H1 (cell line): ENCODE results near the gene CYP2C18. TPM values are rescaled to one million over a fixed set of nuclear protein-coding genes. Genes with fewer than 3 reads are reported as not detected.

Experiments
- CTCF ChIA-PET: fragments of 300-600 bp; sonication (Branson Sonifier 250); formaldehyde crosslinking; loops from one replicate; lab custom pipeline; 2021; ENCODE audit not compliant: partially characterized antibody; lab: Charles Lee
- POLR2A ChIA-PET: fragments of 300-600 bp; sonication (Branson Sonifier 250); formaldehyde crosslinking; loops from one replicate; lab custom pipeline; 2021; ENCODE audit warnings: inconsistent platforms; ENCODE audit not compliant: partially characterized antibody; lab: Charles Lee
- DNase-seq, 2 experiments: peaks; one replicate each; pipeline versions ENCODE4 v3.0.0 to v3.0.0-alpha.2; 2010 to 2022; ENCODE audit warnings: low spot score in 2 of 2, low read depth in 1 of 2, mixed read lengths in 1 of 2
- FAIRE-seq: peaks from 2 replicates; lab custom pipeline; 2011; peaks lifted over from hg19 to GRCh38; lab: Jason Lieb, UNC
- H2AFZ ChIP-seq: 2 replicates; pipeline ENCODE4 v1.8.1; 2012; ENCODE audit warnings: low read length, inconsistent platforms
- H2AK5ac ChIP-seq: 2 replicates; pipeline ENCODE4 v1.6.1; 2013; ENCODE audit warnings: low read depth, low read length
- H2BK120ac ChIP-seq: replicated peaks from 2 replicates; pipeline ENCODE3; 2013; ENCODE audit warnings: low read depth, low read length, inconsistent platforms
- H2BK12ac ChIP-seq: 2 replicates; pipeline ENCODE4 v1.6.1; 2013; ENCODE audit warnings: low read depth, low read length
- H2BK15ac ChIP-seq: 2 replicates; pipeline ENCODE4 v1.6.1; 2013; ENCODE audit warnings: low read length
- H2BK20ac ChIP-seq: 2 replicates; pipeline ENCODE4 v1.6.1; 2013; ENCODE audit warnings: low read length
- H2BK5ac ChIP-seq: 2 replicates; pipeline ENCODE4 v1.6.1; 2013; ENCODE audit warnings: low read depth, low read length
- H3K14ac ChIP-seq: 2 replicates; pipeline ENCODE4 v1.6.1; 2013; ENCODE audit warnings: inconsistent platforms; ENCODE audit not compliant: insufficient read length
- H3K18ac ChIP-seq: 2 replicates; pipeline ENCODE4 v1.6.1; 2013; ENCODE audit warnings: low read length; ENCODE audit errors: extremely low read depth
- H3K23ac ChIP-seq: 2 replicates; pipeline ENCODE4 v1.6.1; 2013; ENCODE audit warnings: inconsistent platforms; ENCODE audit not compliant: insufficient read length
- H3K23me2 ChIP-seq: 2 replicates; pipeline ENCODE4 v1.6.1; 2013; ENCODE audit warnings: low read depth, low read length
- H3K27ac ChIP-seq: 2 replicates; pipeline ENCODE4 v1.6.1; 2011; ENCODE audit warnings: low read depth, low read length, inconsistent platforms
- H3K27me3 ChIP-seq, 4 experiments: replicated peaks in 1 of 4; 1 replicate in 1 of 4; 2 replicates in 3 of 4; pipeline versions ENCODE4 v1.6.1 to v1.8.1; 2011 to 2013; ENCODE audit warnings: low read length in 3 of 4, mild to moderate bottlenecking in 3 of 4, inconsistent platforms in 2 of 4, mixed read lengths in 2 of 4, moderate library complexity in 1 of 4; ENCODE audit not compliant: control insufficient read depth in 3 of 4, insufficient read depth in 3 of 4; ENCODE audit errors: extremely low read depth in 1 of 4
- H3K36me3 ChIP-seq, 4 experiments: 2 replicates each; pipeline versions ENCODE4 v1.6.1 to v1.8.1; 2011 to 2013; ENCODE audit warnings: mild to moderate bottlenecking in 4 of 4, low read length in 3 of 4, moderate library complexity in 2 of 4, control low read depth in 1 of 4, inconsistent platforms in 1 of 4; ENCODE audit not compliant: insufficient read depth in 4 of 4, control insufficient read depth in 2 of 4
- H3K4ac ChIP-seq: replicated peaks from 2 replicates; pipeline ENCODE3; 2013; ENCODE audit warnings: low read length, low read depth, mixed read lengths, inconsistent platforms; ENCODE audit not compliant: insufficient read length
- H3K4me1 ChIP-seq, 4 experiments: replicated peaks in 1 of 4; 1 replicate in 1 of 4; 2 replicates in 3 of 4; pipeline versions ENCODE4 v1.6.1 to v1.8.1; 2011 to 2013; ENCODE audit warnings: low read length in 3 of 4, inconsistent platforms in 2 of 4, mixed read lengths in 1 of 4; ENCODE audit not compliant: insufficient read depth in 4 of 4, control insufficient read depth in 3 of 4
- H3K4me2 ChIP-seq, 2 experiments: 2 replicates each; pipeline versions ENCODE4 v1.6.1 to v1.8.1; 2011 to 2013; ENCODE audit warnings: low read depth in 2 of 2, low read length in 2 of 2, control low read depth in 1 of 2, inconsistent platforms in 1 of 2, mild to moderate bottlenecking in 1 of 2; ENCODE audit not compliant: insufficient read depth in 1 of 2
- H3K4me3 ChIP-seq, 4 experiments: fragments of 200-600, 300-600 bp in 1 of 4; sonication (generic), shearing (Covaris generic), sonication (Bioruptor Twin) in 1 of 4; 2 replicates each; pipeline versions ENCODE4 v1.5.1 to v1.8.1; 2011 to 2016; ENCODE audit warnings: low read length in 4 of 4, low read depth in 3 of 4, control low read depth in 2 of 4, inconsistent platforms in 2 of 4, mild to moderate bottlenecking in 2 of 4, mixed read lengths in 1 of 4, moderate library complexity in 1 of 4; ENCODE audit not compliant: insufficient read depth in 2 of 4; ENCODE audit errors: extremely low read depth in 1 of 4
- H3K56ac ChIP-seq: replicated peaks from 2 replicates; pipeline ENCODE3; 2013; ENCODE audit warnings: low read depth, mild to moderate bottlenecking, mixed read lengths, low read length, inconsistent platforms; ENCODE audit not compliant: insufficient read length
- H3K79me1 ChIP-seq: 2 replicates; pipeline ENCODE4 v1.6.1; 2013; ENCODE audit warnings: low read depth, low read length, control low read depth
- H3K79me2 ChIP-seq, 2 experiments: 2 replicates each; pipeline versions ENCODE4 v1.6.1 to v1.8.1; 2012 to 2013; ENCODE audit warnings: low read length in 2 of 2, mild to moderate bottlenecking in 2 of 2, inconsistent platforms in 1 of 2; ENCODE audit not compliant: insufficient read depth in 2 of 2, control insufficient read depth in 1 of 2
- H3K9ac ChIP-seq, 4 experiments: replicated peaks in 1 of 4; 1 replicate in 1 of 4; 2 replicates in 3 of 4; pipeline versions ENCODE4 v1.6.1 to v1.8.1; 2011 to 2013; ENCODE audit warnings: low read depth in 3 of 4, low read length in 3 of 4, control low read depth in 2 of 4, mild to moderate bottlenecking in 2 of 4, moderate library complexity in 2 of 4, inconsistent platforms in 1 of 4; ENCODE audit errors: extremely low read depth in 1 of 4
- H3K9me3 ChIP-seq, 2 experiments: 2 replicates each; pipeline versions ENCODE4 v1.6.1 to v1.8.1; 2012 to 2013; ENCODE audit warnings: mild to moderate bottlenecking in 2 of 2, moderate library complexity in 2 of 2, control low read depth in 1 of 2, inconsistent platforms in 1 of 2, low read depth in 1 of 2, low read length in 1 of 2, mixed read lengths in 1 of 2; ENCODE audit not compliant: insufficient read depth in 2 of 2
- H4K20me1 ChIP-seq, 2 experiments: replicated peaks in 1 of 2; 2 replicates each; pipeline versions ENCODE3 to v1.8.1; 2011 to 2013; ENCODE audit warnings: inconsistent platforms in 2 of 2, low read length in 2 of 2, mild to moderate bottlenecking in 1 of 2; ENCODE audit not compliant: insufficient read depth in 2 of 2, control insufficient read depth in 1 of 2
- H4K5ac ChIP-seq: 2 replicates; pipeline ENCODE4 v1.6.1; 2013; ENCODE audit warnings: low read length, low read depth, mixed read lengths, inconsistent platforms; ENCODE audit not compliant: insufficient read length
- H4K8ac ChIP-seq: 2 replicates; pipeline ENCODE4 v1.8.0; 2013; ENCODE audit warnings: mild to moderate bottlenecking, moderate library complexity, low read length, inconsistent platforms; ENCODE audit not compliant: insufficient read depth; ENCODE audit errors: extremely low read depth
- H4K91ac ChIP-seq: replicated peaks from 2 replicates; pipeline ENCODE3; 2013; ENCODE audit warnings: low read length, mixed read lengths, inconsistent platforms; ENCODE audit not compliant: insufficient read length
- BCL11A ChIP-seq, 2 experiments: IDR thresholded peaks; one replicate each; pipeline ENCODE4 v1.6.1; 2011; ENCODE audit warnings: low read depth in 2 of 2, low read length in 2 of 2, mild to moderate bottlenecking in 2 of 2
- E2F6 ChIP-seq: IDR thresholded peaks from 2 replicates; pipeline ENCODE4 v1.6.1; 2012; ENCODE audit warnings: inconsistent platforms
- HDAC2 ChIP-seq, 2 experiments: fragments of 300-600 bp in 1 of 2; sonication (generic) in 1 of 2; IDR thresholded peaks; 2 replicates each; pipeline ENCODE4 v1.6.1; 2011 to 2012; ENCODE audit warnings: low read depth in 2 of 2, low read length in 2 of 2, mild to moderate bottlenecking in 2 of 2, moderate library complexity in 2 of 2, borderline replicate concordance in 1 of 2, inconsistent platforms in 1 of 2
- KDM5A ChIP-seq: fragments of 200-600 bp; IDR thresholded peaks from 2 replicates; pipeline ENCODE4 v1.7.1; 2012; ENCODE audit warnings: mild to moderate bottlenecking, low read length, inconsistent platforms, mixed read lengths
- POLR2A ChIP-seq, 2 experiments: IDR thresholded peaks; 1 replicate in 1 of 2; 2 replicates in 1 of 2; pipeline ENCODE4 v1.6.1; 2011; ENCODE audit warnings: low read depth in 2 of 2, low read length in 2 of 2, mild to moderate bottlenecking in 2 of 2; ENCODE audit errors: control extremely low read depth in 1 of 2
- SAP30 ChIP-seq: fragments of 300-600 bp; sonication (generic); IDR thresholded peaks from 2 replicates; pipeline ENCODE4 v1.7.1; 2012; ENCODE audit warnings: low read length, moderate library complexity, mild to moderate bottlenecking, inconsistent platforms; ENCODE audit not compliant: insufficient read depth, insufficient replicate concordance
- SIN3A ChIP-seq, 2 experiments: IDR thresholded peaks in 1 of 2; conservative IDR thresholded peaks in 1 of 2; 2 replicates each; pipeline ENCODE4 v1.6.1; 2011 to 2012; ENCODE audit warnings: low read length in 2 of 2, improper control_type of control experiment in 1 of 2, low read depth in 1 of 2, mild to moderate bottlenecking in 1 of 2
- TBP ChIP-seq: IDR thresholded peaks from 2 replicates; pipeline ENCODE4 v1.6.1; 2011; ENCODE audit warnings: low read depth, low read length, improper control_type of control experiment
- USF2 ChIP-seq: IDR thresholded peaks from 2 replicates; pipeline ENCODE4 v1.6.1; 2011; ENCODE audit warnings: low read length, improper control_type of control experiment
- WGBS, 2 experiments: shearing (Covaris generic) in 1 of 2; methylation state at CpG; one replicate each; pipeline versions ENCODE4 v1.1.6 to v1.1.7; 2013 to 2015; ENCODE audit warnings: low lambda C conversion rate in 2 of 2, mixed read lengths in 2 of 2, inconsistent platforms in 1 of 2, low coverage in 1 of 2, missing lambda C conversion rate in 1 of 2; ENCODE audit not compliant: insufficient replicate concordance in 2 of 2, insufficient coverage in 1 of 2, insufficient read length in 1 of 2; ENCODE audit errors: extremely low coverage in 1 of 2, missing lambda C conversion rate in 1 of 2; 5-methylcytosine and 5-hydroxymethylcytosine counted together
- polyA plus RNA-seq, 7 experiments: library from polyadenylated mRNA; depleted of rRNA in 3 of 7; stranded (reverse) in 5 of 7; unstranded in 2 of 7; fragments of >200 nt in 5 of 7; fragments of 200-250 nt in 2 of 7; gene quantifications; 1 replicate in 5 of 7; 2 replicates in 1 of 7; 4 replicates in 1 of 7; pipeline versions ENCODE4 v1.2.1 to v1.2.3, GENCODE V29; 2011 to 2013; ENCODE audit warnings: missing spikeins in 2 of 7, mixed read lengths in 2 of 7
- total RNA-seq: library from RNA; stranded (reverse); fragmentation: NEBNext Ultra II Directional; extraction: Animal tissue kit (Norgen Biotek cat#: 25700); gene quantifications from 2 replicates; pipeline ENCODE4 v1.2.1, GENCODE V29; 2021
- TF ChIP-seq, protein P1 (sequence below): IDR thresholded peaks from 2 replicates; pipeline ENCODE4 v1.6.1; 2012; ENCODE audit warnings: low read length, inconsistent platforms

Gene CYP2C18
- total and polyA plus RNA-seq, 2 of the 8 experiments (the other 6 are each of a cell fraction or from before 2014, with no cell fraction given) = 0.17 TPM; not detected in 1

GRCh38 chr10:94678475-94678874 lies 5.1 kb upstream of the CYP2C18 start:
- FAIRE-seq (no peak), DNase-seq (no peak)
- Histone ChIP-seq H2BK20ac (no peak overlapping the region), H3K23ac (no peak overlapping the region), H3K4me1 (no peaks in the 10 kb centered on the region), H3K56ac (no peak overlapping the region), H3K4me3 (no peak overlapping the region), H3K9me3 (no peaks in the 10 kb centered on the region), H4K5ac (no peak overlapping the region), H3K27me3 (no peaks in the 10 kb centered on the region), H3K14ac (no peak overlapping the region), H2BK120ac (no peak overlapping the region), H4K20me1 (no peaks in the 10 kb centered on the region), H2BK12ac (no peak overlapping the region), H3K18ac (no peak overlapping the region), H2BK15ac (no peak overlapping the region), H3K23me2 (no peaks in the 10 kb centered on the region), H2AK5ac (no peak overlapping the region), H3K4ac (no peak overlapping the region), H4K8ac (no peak overlapping the region), H2BK5ac (no peak overlapping the region), H3K4me2 (no peak overlapping the region), H3K79me1 (no peaks in the 10 kb centered on the region), H2AFZ (no peak overlapping the region), H3K79me2 (no peaks in the 10 kb centered on the region), H4K91ac (no peak overlapping the region), H3K36me3 (no peaks in the 10 kb centered on the region), H3K27ac (no peak overlapping the region), H3K9ac (no peak overlapping the region)
- POLR2A ChIA-PET = no interaction called here
- CTCF ChIA-PET = interaction anchor here (1.6 kb wide), 1 partner anchor 9 kb away, joined by 4 read pairs; no protein-coding TSS in a partner anchor
- 90% methylated on average over 2 of the region's 2 CpGs; no CpG with 5 or more reads in 1 of the 2 experiments for WGBS, 2 experiments
- no peak for TF ChIP-seq BCL11A (IDR thresholded peaks at IDR 0.05; ENCODE audit: low read depth in 2 of 2, low read length in 2 of 2)
- no peak for TF ChIP-seq SIN3A (conservative IDR thresholded peaks at IDR 0.05 in 1 of 2, IDR thresholded peaks at IDR 0.05 in 1 of 2; ENCODE audit: low read depth in 1 of 2, low read length in 2 of 2)
- no peak for TF ChIP-seq SAP30
- no peak for TF ChIP-seq TBP
- TF ChIP-seq KDM5A = no peak
- TF ChIP-seq, protein P1, sequence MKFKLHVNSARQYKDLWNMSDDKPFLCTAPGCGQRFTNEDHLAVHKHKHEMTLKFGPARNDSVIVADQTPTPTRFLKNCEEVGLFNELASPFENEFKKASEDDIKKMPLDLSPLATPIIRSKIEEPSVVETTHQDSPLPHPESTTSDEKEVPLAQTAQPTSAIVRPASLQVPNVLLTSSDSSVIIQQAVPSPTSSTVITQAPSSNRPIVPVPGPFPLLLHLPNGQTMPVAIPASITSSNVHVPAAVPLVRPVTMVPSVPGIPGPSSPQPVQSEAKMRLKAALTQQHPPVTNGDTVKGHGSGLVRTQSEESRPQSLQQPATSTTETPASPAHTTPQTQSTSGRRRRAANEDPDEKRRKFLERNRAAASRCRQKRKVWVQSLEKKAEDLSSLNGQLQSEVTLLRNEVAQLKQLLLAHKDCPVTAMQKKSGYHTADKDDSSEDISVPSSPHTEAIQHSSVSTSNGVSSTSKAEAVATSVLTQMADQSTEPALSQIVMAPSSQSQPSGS = no peak
- TF ChIP-seq POLR2A (IDR thresholded peaks at IDR 0.05; ENCODE audit: control extremely low read depth in 1 of 2, low read depth in 2 of 2, low read length in 2 of 2) = no peak
- no peak for TF ChIP-seq USF2
- TF ChIP-seq E2F6 = no peak
- no peak for TF ChIP-seq HDAC2 (IDR thresholded peaks at IDR 0.05; ENCODE audit: borderline replicate concordance in 1 of 2, low read depth in 2 of 2, low read length in 2 of 2)
